Central memory CD4-positive, alpha-beta T cell (primary cell): Measurements from ENCODE around the gene KCNK17.

Experiments
- DNase-seq: peaks from one replicate; pipeline ENCODE4 v3.0.0; 2022

The KCNK17 gene

GRCh38 chr6:39335780-39336545 lies 21.7 kb upstream of the KCNK17 start:
- no peak for DNase-seq

- no peak for DNase-seq
Observed at GRCh38 chr6:39333644-39334438, 19.6 kb upstream of the KCNK17 start.

GRCh38 chr6:39330476-39330875 lies 16.3 kb upstream of the KCNK17 start:
- no peak for DNase-seq

- DNase-seq: no peak
Observed at GRCh38 chr6:39330057-39330456, 15.8 kb upstream of the KCNK17 start.

GRCh38 chr6:39328066-39328465 lies 13.8 kb upstream of the KCNK17 start:
- no peak for DNase-seq

GRCh38 chr6:39327507-39327906 lies 13.3 kb upstream of the KCNK17 start:
- no peak for DNase-seq

GRCh38 chr6:39322306-39322850 lies 8.2 kb upstream of the KCNK17 start, which contains the start of gene KCNK16:
Gene KCNK16 (minus strand): TSS chr6:39322702. CDS start chr6:39322540, 162 bp downstream.
- DNase-seq: no peak

GRCh38 chr6:39321761-39322160 lies 7.5 kb upstream of the KCNK17 start:
- DNase-seq: no peak

- no peak for DNase-seq
Observed at GRCh38 chr6:39320363-39320984, 6.3 kb upstream of the KCNK17 start.

GRCh38 chr6:39319621-39320362 lies 5.6 kb upstream of the KCNK17 start:
- no peak for DNase-seq

GRCh38 chr6:39317256-39317655 lies 3.0 kb upstream of the KCNK17 start:
- no peak for DNase-seq

- DNase-seq: no peak
Observed at GRCh38 chr6:39313526-39314272, 520 bp downstream of the KCNK17 start.

- DNase-seq: no peak
Observed at GRCh38 chr6:39312912-39313525, 1.2 kb downstream of the KCNK17 start.

- DNase-seq: no peak
Observed at GRCh38 chr6:39310542-39310941, 3.7 kb downstream of the KCNK17 start.

GRCh38 chr6:39309942-39310531 lies 4.2 kb downstream of the KCNK17 start:
- DNase-seq: peak; percentile 12

- no peak for DNase-seq
Observed at GRCh38 chr6:39307462-39307861, 6.8 kb downstream of the KCNK17 start.

GRCh38 chr6:39304951-39305350 lies 9.3 kb downstream of the KCNK17 start:
- DNase-seq: no peak

GRCh38 chr6:39303425-39304153 lies 10.6 kb downstream of the KCNK17 start:
- no peak for DNase-seq

- DNase-seq: peak; percentile 68
Observed at GRCh38 chr6:39302669-39303424, 11.4 kb downstream of the KCNK17 start.
